Ishikawa (cell line): ENCODE results near the gene YY1.

ENCODE experiments used
- TEAD4 ChIP-seq: IDR thresholded peaks from 2 replicates; pipeline ENCODE4 v1.6.1; 2012
- YY1 ChIP-seq: IDR thresholded peaks from 2 replicates; pipeline ENCODE4 v1.6.1; 2012; ENCODE audit warnings: low read depth

- TF ChIP-seq TEAD4 (no peak), YY1 (no peak)
These were observed 40.2 kb downstream of the YY1 start for GRCh38 chr14:100279133-100279532.
